Kidney (tissue), 14 donors: ENCODE measurements around the gene SOCS6. TPM values are rescaled to one million over a fixed set of nuclear protein-coding genes. Genes with fewer than 3 reads are reported as not detected.
"Not testable (repeated sequence)": the region's sequence is repeated elsewhere in the genome, so short reads cannot be mapped to it uniquely, and the experiment has no call there.

Experiments
- DNase-seq, 5 donors: peaks; one replicate each; pipeline ENCODE4 v3.0.0-alpha.2; 2013 to 2020
- FAIRE-seq: peaks from 2 replicates; lab custom pipeline; 2012; peaks lifted over from hg19 to GRCh38; lab: Jason Lieb, UNC
- H3K27ac ChIP-seq, 2 donors: one replicate each; pipeline ENCODE4 v1.7.0; 2013; ENCODE audit warnings: low read depth in 2 of 2, low read length in 2 of 2, inconsistent platforms in 1 of 2
- H3K27me3 ChIP-seq: one replicate; pipeline ENCODE4 v1.7.1; 2013; ENCODE audit warnings: low read length, inconsistent platforms; ENCODE audit not compliant: control insufficient read depth, insufficient read depth
- H3K36me3 ChIP-seq, 3 donors: one replicate each; pipeline versions ENCODE4 v1.7.0 to v1.7.1; 2013; ENCODE audit warnings: low read length in 3 of 3, control low read depth in 1 of 3, inconsistent platforms in 1 of 3; ENCODE audit not compliant: insufficient read depth in 3 of 3, control insufficient read depth in 2 of 3
- H3K4me1 ChIP-seq, 3 donors: one replicate each; pipeline versions ENCODE4 v1.7.0 to v1.7.1; 2013; ENCODE audit warnings: low read length in 3 of 3, inconsistent platforms in 1 of 3, low read depth in 1 of 3; ENCODE audit not compliant: control insufficient read depth in 2 of 3, insufficient read depth in 2 of 3
- H3K4me3 ChIP-seq, 3 donors: one replicate each; pipeline versions ENCODE4 v1.7.0 to v1.8.1; 2013; ENCODE audit warnings: low read length in 3 of 3, control low read depth in 1 of 3, inconsistent platforms in 1 of 3
- H3K9ac ChIP-seq, 3 donors: one replicate each; pipeline versions ENCODE4 v1.7.0 to v1.7.1; 2013; ENCODE audit warnings: low read length in 3 of 3, control low read depth in 1 of 3, inconsistent platforms in 1 of 3
- H3K9me3 ChIP-seq, 3 donors: one replicate each; pipeline versions ENCODE4 v1.7.0 to v1.7.1; 2013; ENCODE audit warnings: low read length in 3 of 3, control low read depth in 1 of 3, inconsistent platforms in 1 of 3; ENCODE audit not compliant: control insufficient read depth in 2 of 3, insufficient read depth in 1 of 3
- CTCF ChIP-seq: IDR thresholded peaks from 3 replicates; pipeline ENCODE4 v1.5.1; 2012; ENCODE audit warnings: mild to moderate bottlenecking, moderate library complexity, borderline replicate concordance; ENCODE audit not compliant: insufficient read depth; ENCODE audit errors: extremely low read depth
- intact Hi-C: fragments of 100-400 bp; cut with DNase I; formaldehyde crosslinking; loops from one replicate; pipeline ENCODE4 v1.11.1; 2022
- polyA plus RNA-seq: library from polyadenylated mRNA; stranded (reverse); fragments of 350-450 nt; fragmentation: Illumina TruSeq; extraction: RNeasy Lipid Tissue Mini Kit (QIAGEN cat#74804); gene quantifications from one replicate; pipeline ENCODE4 v1.2.3, GENCODE V29; 2014; ENCODE audit warnings: low read depth, low replicate concordance; ENCODE audit not compliant: insufficient read depth
- total RNA-seq: library from RNA; stranded (reverse); fragmentation: NEBNext Ultra II Directional; extraction: Animal tissue kit (Norgen Biotek cat#: 25700); gene quantifications from one replicate; pipeline ENCODE4 v1.2.1, GENCODE V29; 2021
- donor health status: control.
- donor health status: control.
- donor health status: control.
- donor health status: control.
- donor health status: control.
- donor health status: DM: yes; HTN: yes; CAD: no.
- donor health status: Normal renal cell carcinoma (clear cell type).

The SOCS6 gene
- total and polyA plus RNA-seq, 2 donors from 2014 or later, result 5.1 to 18.7 TPM

GRCh38 chr18:70338890-70339289, 50.0 kb downstream of the SOCS6 start:
- intact Hi-C loops, result no loop called here
- Histone ChIP-seq H3K36me3 (no peaks in the 10 kb centered on the region), H3K4me3 (no peak overlapping the region), H3K27me3 (no peaks in the 10 kb centered on the region), H3K4me1 (no peaks in the 10 kb centered on the region), H3K9me3 (peaks cover 0 to 14% (median 0%) of the 10 kb centered on the region in 3 donors), H3K27ac (no peak overlapping the region), H3K9ac (no peak overlapping the region)
- no peak for TF ChIP-seq CTCF
- no peak for FAIRE-seq
- no peak for DNase-seq

DNA sequence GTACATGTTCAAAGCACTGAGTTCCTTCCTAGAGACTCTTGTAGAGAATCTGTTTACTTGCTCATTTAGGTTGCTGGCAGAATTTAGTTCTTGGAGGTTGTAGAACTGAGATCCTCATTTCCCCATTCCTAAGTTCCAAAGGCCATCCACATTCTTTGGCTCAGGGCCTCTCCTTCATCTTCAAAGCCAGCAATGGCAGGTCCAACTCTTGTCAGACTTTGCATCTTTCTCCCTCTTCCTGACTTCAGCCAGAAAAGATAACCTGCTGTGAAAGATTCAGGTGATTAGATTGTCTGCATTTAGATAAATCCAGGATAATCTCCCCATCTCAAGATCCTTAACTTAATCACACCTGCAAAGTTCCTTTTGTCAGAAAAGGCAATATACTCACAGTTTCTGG, 51.1 kb downstream of the SOCS6 start:
- DNase-seq, result no peak
- intact Hi-C loops, result no loop called here
- H3K27me3 ChIP-seq, result no peaks in the 10 kb centered on the region
- TF ChIP-seq CTCF, result no peak
- H3K36me3 ChIP-seq, result no peaks in the 10 kb centered on the region
- peaks cover 0 to 6% (median 0%) of the 10 kb centered on the region in 3 donors for H3K9me3 ChIP-seq
- no peak overlapping the region for H3K9ac ChIP-seq
- H3K27ac ChIP-seq, result no peak overlapping the region
- H3K4me1 ChIP-seq, result no peaks in the 10 kb centered on the region
- H3K4me3 ChIP-seq, result no peak overlapping the region
- FAIRE-seq, result no peak

DNA sequence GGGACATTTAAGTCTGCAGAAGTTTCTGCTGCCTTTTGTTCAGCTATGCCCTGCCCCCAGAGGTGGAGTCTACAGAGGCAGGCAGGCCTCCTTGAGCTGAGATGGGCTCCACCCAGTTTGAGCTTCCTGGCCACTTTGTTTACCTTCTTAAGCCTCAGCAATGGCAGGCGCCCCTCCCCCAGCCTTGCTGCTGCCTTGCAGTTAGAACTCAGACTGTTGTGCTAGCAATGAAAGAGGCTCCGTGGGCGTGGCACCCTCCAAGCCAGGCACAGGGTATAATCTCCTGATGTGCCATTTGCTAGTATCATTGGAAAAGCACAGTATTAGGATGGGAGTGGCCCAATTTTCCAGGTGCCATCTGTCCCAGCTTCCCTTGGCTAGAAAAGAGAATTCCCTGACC, 59.6 kb downstream of the SOCS6 start:
- FAIRE-seq, H3K27ac ChIP-seq, intact Hi-C loops, H3K9ac ChIP-seq, H3K4me3 ChIP-seq, H3K27me3 ChIP-seq, DNase-seq, H3K9me3 ChIP-seq, H3K36me3 ChIP-seq, H3K4me1 ChIP-seq: not testable (repeated sequence)

DNA sequence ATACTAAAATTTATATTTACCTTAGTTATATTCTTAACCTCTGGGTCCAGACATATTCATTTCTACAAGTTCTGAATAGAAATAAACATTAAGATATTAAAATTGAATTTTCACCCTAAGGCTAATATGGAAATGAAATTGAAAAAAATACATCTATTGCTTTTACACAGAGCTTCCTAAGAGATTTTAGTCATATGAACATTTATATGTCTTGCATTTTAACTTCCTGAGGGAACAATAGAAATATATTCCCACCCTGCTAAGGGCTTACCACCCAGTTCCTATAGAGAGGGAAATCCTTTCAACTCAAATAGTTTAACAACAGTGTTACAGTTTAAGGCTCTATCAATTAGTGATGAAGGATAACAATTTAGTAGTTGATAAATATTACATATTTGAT, 60.5 kb downstream of the SOCS6 start:
- H3K27me3 ChIP-seq, result no peaks in the 10 kb centered on the region
- no peak overlapping the region for H3K27ac ChIP-seq
- H3K4me3 ChIP-seq, result no peak overlapping the region
- H3K4me1 ChIP-seq, result no peaks in the 10 kb centered on the region
- no peak overlapping the region for H3K9ac ChIP-seq
- FAIRE-seq (no peak), DNase-seq (no peak)
- intact Hi-C loops, result no loop called here
- H3K9me3 ChIP-seq, result peaks cover 0 to 4% (median 0%) of the 10 kb centered on the region in 3 donors
- no peak for TF ChIP-seq CTCF
- H3K36me3 ChIP-seq, result no peaks in the 10 kb centered on the region
